Endothelial cell (in vitro differentiated cells): ENCODE data around the gene DNAAF2. TPM values are rescaled to one million over a fixed set of nuclear protein-coding genes. Genes with fewer than 3 reads are reported as not detected.
"Not testable (repeated sequence)": the region's sequence is repeated elsewhere in the genome, so short reads cannot be mapped to it uniquely, and the experiment has no call there.

Experiments used
- DNase-seq: peaks from one replicate; pipeline ENCODE4 v3.0.0; 2021; ENCODE audit warnings: low spot score
- H3K27ac Mint-ChIP-seq: one replicate; pipeline ENCODE4 v1.8.0; 2021; ENCODE audit warnings: mixed read lengths, inconsistent platforms; ENCODE audit not compliant: unreplicated experiment
- H3K27me3 Mint-ChIP-seq: one replicate; pipeline ENCODE4 v1.8.0; 2021; ENCODE audit warnings: mild to moderate bottlenecking, moderate library complexity, mixed read lengths, inconsistent platforms; ENCODE audit not compliant: unreplicated experiment
- H3K36me3 Mint-ChIP-seq: one replicate; pipeline ENCODE4 v1.8.0; 2021; ENCODE audit warnings: mild to moderate bottlenecking, low read depth, mixed read lengths, inconsistent platforms; ENCODE audit not compliant: unreplicated experiment
- H3K4me1 Mint-ChIP-seq: one replicate; pipeline ENCODE4 v1.8.0; 2021; ENCODE audit warnings: mild to moderate bottlenecking, mixed read lengths, inconsistent platforms; ENCODE audit not compliant: unreplicated experiment
- H3K4me3 Mint-ChIP-seq: one replicate; pipeline ENCODE4 v1.8.0; 2021; ENCODE audit warnings: mild to moderate bottlenecking, mixed read lengths, inconsistent platforms; ENCODE audit not compliant: unreplicated experiment
- H3K9me3 Mint-ChIP-seq: one replicate; pipeline ENCODE4 v1.8.0; 2021; ENCODE audit warnings: mixed read lengths, inconsistent platforms; ENCODE audit not compliant: unreplicated experiment
- CTCF ChIP-seq: fragments of 200-600 bp; sonication (generic); IDR thresholded peaks from one replicate; pipeline ENCODE4 v1.5.0; 2021; ENCODE audit warnings: antibody characterized with exemption; ENCODE audit not compliant: unreplicated experiment
- total RNA-seq: library from RNA; stranded (reverse); fragmentation: NEBNext Ultra II Directional; extraction: Animal tissue kit (Norgen Biotek cat#: 25700); gene quantifications from one replicate; pipeline ENCODE4 v1.2.1, GENCODE V29; 2021; ENCODE audit not compliant: unreplicated experiment

DNAAF2 gene
- total RNA-seq, 1 donor from 2014 or later: 8.6 TPM

GRCh38 chr14:49586673-49587460 lies 48.2 kb downstream of the DNAAF2 start:
- Mint-ChIP-seq H3K4me3 (peak overlapping the region; percentile 98), H3K27me3 (peaks cover 30% of the 10 kb centered on the region), H3K27ac (peak overlapping the region; percentile 92), H3K4me1 (peaks cover 30% of the 10 kb centered on the region), H3K9me3 (no peaks in the 10 kb centered on the region), H3K36me3 (peaks cover 33% of the 10 kb centered on the region)
- TF ChIP-seq CTCF: peak; percentile 99
- peak; percentile 32 for DNase-seq

DNA sequence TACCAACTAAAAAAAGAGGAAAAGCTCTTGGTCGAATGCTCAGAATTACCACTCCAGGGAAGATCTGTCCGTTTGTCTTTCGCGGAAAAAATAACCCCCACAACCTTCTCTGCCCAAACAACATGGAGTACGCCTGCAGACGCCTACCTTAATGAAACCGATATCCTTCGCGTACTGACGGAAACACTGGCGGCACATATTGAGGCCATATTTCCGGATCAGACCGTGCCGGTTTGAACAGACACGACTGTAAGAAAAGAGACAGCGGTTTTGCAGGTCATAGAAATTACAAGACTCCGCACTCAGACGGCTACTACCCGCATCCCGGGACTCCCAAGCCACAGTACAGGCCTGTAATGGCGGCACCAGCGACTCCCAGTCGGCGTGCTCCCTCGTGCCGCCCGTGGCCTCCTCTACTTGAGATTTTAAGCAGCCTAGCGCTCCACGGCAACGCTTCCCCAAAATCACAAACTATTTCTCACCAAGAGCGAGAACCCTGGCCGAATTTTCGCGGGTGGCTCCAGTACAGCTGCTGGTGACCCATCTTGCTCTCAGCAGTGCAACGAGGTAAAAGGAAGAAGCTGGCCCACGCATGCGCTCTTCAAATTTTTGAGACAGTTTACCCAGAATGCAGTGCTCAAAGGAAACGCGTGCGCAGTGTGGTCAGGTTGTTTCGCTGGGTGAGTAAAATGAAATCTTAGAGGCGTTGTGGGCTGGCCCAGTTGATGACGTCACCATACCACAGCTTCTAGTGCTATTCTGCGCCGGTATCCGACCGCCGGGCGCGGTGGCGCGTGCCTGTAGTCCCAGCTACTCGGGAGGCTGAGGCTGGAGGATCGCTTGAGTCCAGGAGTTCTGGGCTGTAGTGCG lies 49.0 kb downstream of the DNAAF2 start, which contains the start of gene RPS29:
Gene RPS29 (minus strand): TSS at position 578 of the 870 bp plus-strand sequence. CDS start 34 bp downstream, at position 544.
- no peak for TF ChIP-seq CTCF
- peak within 1 kb of the TSS; percentile 92 for H3K27ac Mint-ChIP-seq
- H3K4me1 Mint-ChIP-seq: peaks cover 30% of the 10 kb centered on the region
- peak within 1 kb of the TSS; percentile 98 for H3K4me3 Mint-ChIP-seq
- peaks cover 31% of the 10 kb centered on the region for H3K27me3 Mint-ChIP-seq
- H3K36me3 Mint-ChIP-seq: peaks cover 39% of the 10 kb centered on the region
- DNase-seq: peak; percentile 98
- H3K9me3 Mint-ChIP-seq: no peaks in the 10 kb centered on the region

GRCh38 chr14:49584981-49585640 lies 49.9 kb downstream of the DNAAF2 start:
- H3K27ac Mint-ChIP-seq: peak overlapping the region; percentile 92
- H3K4me3 Mint-ChIP-seq: peak overlapping the region; percentile 98
- peaks cover 30% of the 10 kb centered on the region for H3K4me1 Mint-ChIP-seq
- peaks cover 32% of the 10 kb centered on the region for H3K27me3 Mint-ChIP-seq
- peaks cover 39% of the 10 kb centered on the region for H3K36me3 Mint-ChIP-seq
- H3K9me3 Mint-ChIP-seq: not testable (repeated sequence)
- DNase-seq: peak; percentile 23

- no peak for DNase-seq
- Mint-ChIP-seq H3K9me3 (no peaks in the 10 kb centered on the region), H3K27ac (peak overlapping the region; percentile 92), H3K36me3 (peaks cover 39% of the 10 kb centered on the region), H3K27me3 (peaks cover 32% of the 10 kb centered on the region), H3K4me1 (peaks cover 30% of the 10 kb centered on the region), H3K4me3 (peak overlapping the region; percentile 98)
- TF ChIP-seq CTCF: no peak
Observed at GRCh38 chr14:49584058-49584457, 51.0 kb downstream of the DNAAF2 start.

- H3K9me3 Mint-ChIP-seq: no peaks in the 10 kb centered on the region
- peaks cover 39% of the 10 kb centered on the region for H3K36me3 Mint-ChIP-seq
- peak overlapping the region; percentile 92 for H3K27ac Mint-ChIP-seq
- no peak for DNase-seq
- peaks cover 30% of the 10 kb centered on the region for H3K4me1 Mint-ChIP-seq
- H3K4me3 Mint-ChIP-seq: peak overlapping the region; percentile 98
- peaks cover 32% of the 10 kb centered on the region for H3K27me3 Mint-ChIP-seq
- no peak for TF ChIP-seq CTCF
Observed at GRCh38 chr14:49583629-49584028, 51.4 kb downstream of the DNAAF2 start.
